ENCODE results near the gene TRIM54.

Gene TRIM54

GRCh38 chr2:27249891-27250651, 32.2 kb upstream of the TRIM54 start:
- DNase-seq (ENCODE audit: low spot score): peak; percentile 83
- TF ChIP-seq CTCF (IDR thresholded peaks at IDR 0.05; ENCODE audit: extremely low read depth, missing control alignments): peak; percentile 65

GRCh38 chr2:27250652-27251379, 31.4 kb upstream of the TRIM54 start:
- DNase-seq (ENCODE audit: low spot score): no peak
- TF ChIP-seq CTCF (IDR thresholded peaks at IDR 0.05; ENCODE audit: extremely low read depth, missing control alignments): no peak

- DNase-seq (ENCODE audit: low spot score): no peak
- TF ChIP-seq CTCF (IDR thresholded peaks at IDR 0.05; ENCODE audit: extremely low read depth, missing control alignments): no peak
These were observed 30.5 kb upstream of the TRIM54 start for GRCh38 chr2:27251766-27252165.

GRCh38 chr2:27255187-27255586, 27.0 kb upstream of the TRIM54 start:
- TF ChIP-seq CTCF (IDR thresholded peaks at IDR 0.05; ENCODE audit: extremely low read depth, missing control alignments): no peak
- no peak for DNase-seq (ENCODE audit: low spot score)

GRCh38 chr2:27255660-27256059, 26.6 kb upstream of the TRIM54 start:
- no peak for DNase-seq (ENCODE audit: low spot score)
- TF ChIP-seq CTCF (IDR thresholded peaks at IDR 0.05; ENCODE audit: extremely low read depth, missing control alignments): no peak

GRCh38 chr2:27256855-27257454, 25.3 kb upstream of the TRIM54 start:
- DNase-seq (ENCODE audit: low spot score): no peak
- TF ChIP-seq CTCF (IDR thresholded peaks at IDR 0.05; ENCODE audit: extremely low read depth, missing control alignments): no peak

GRCh38 chr2:27258051-27258450, 24.2 kb upstream of the TRIM54 start:
- TF ChIP-seq CTCF (IDR thresholded peaks at IDR 0.05; ENCODE audit: extremely low read depth, missing control alignments): no peak
- DNase-seq (ENCODE audit: low spot score): no peak
